Epithelial cell of prostate (primary cell): ENCODE results near the gene LRRTM1.

Source experiments
- DNase-seq: peaks from one replicate; pipeline ENCODE4 v3.0.0-alpha.2; 2011; ENCODE audit warnings: low read depth, low spot score
- H3K27ac ChIP-seq: fragments of 450-650 bp; 2 replicates; pipeline ENCODE4 v1.5.1; 2017; ENCODE audit warnings: mild to moderate bottlenecking

LRRTM1 gene

DNA sequence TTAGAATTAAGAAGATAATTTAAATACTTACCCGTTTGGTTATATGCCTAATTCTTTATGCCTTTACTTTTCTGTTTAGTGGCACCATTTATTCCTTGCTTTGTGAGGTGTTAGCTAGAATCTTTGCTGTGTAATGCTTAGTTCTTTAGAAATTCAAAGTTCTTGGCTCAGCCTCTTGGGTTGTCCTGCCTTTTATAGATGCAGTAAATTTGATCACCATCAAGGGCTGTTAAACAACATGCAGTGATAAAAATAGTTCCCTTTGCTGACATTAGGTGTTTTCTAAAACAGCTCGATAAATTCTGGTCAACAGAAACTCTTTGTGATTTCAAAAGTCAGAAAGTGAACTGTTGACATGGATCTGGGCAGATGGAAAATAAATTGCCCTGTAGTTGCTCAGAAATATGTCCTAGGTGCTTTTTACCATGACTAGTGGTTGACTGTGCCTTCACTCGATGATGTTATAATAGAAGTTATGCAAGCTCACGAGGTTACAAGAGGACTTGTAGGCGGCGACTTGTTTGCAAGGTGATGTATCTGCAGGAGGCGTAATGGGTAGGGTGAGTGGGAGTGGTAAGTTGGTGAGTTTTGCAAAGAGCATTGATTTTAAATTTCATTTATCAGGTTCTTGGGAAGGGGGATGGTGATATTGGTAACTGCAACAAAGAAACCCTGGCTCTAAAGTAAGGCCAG lies 52.1 kb downstream of the LRRTM1 start:
- no peak for DNase-seq
- no peak overlapping the region for H3K27ac ChIP-seq
